GM21360 (cell line): ENCODE data around the gene RAPGEF2.
"Not testable (repeated sequence)": the region's sequence is repeated elsewhere in the genome, so short reads cannot be mapped to it uniquely, and the experiment has no call there.

Experiments
- ATAC-seq: cut with Tn5 transposase; IDR thresholded peaks from one replicate; pipeline ENCODE4 v1.9.1; 2021; ENCODE audit warnings: mild to moderate bottlenecking, moderate library complexity; ENCODE audit not compliant: unreplicated experiment

The RAPGEF2 gene

GRCh38 chr4:159159611-159160010, 56.7 kb downstream of the RAPGEF2 start:
- no peak for ATAC-seq

- ATAC-seq = no peak
Observed at GRCh38 chr4:159160242-159160641, 57.4 kb downstream of the RAPGEF2 start.

DNA sequence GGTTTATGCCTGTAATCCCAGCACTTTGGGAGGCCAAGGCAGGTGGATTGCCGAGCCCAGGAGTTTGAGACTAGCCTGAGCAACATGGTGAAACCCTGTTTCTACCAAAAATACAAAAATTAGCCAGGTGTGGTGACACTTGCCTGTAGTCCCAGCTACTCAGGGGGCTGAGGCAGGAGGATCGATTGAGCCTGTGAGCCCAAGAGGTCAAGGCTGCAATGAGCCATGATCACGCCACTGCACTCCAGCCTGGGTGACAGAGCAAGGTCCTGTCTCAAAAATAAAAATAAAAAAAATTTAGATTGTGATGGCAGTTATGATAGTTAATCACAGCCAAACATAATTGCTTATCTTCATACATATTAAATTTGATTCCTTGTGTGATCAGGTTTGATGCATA, 58.6 kb downstream of the RAPGEF2 start:
- ATAC-seq = not testable (repeated sequence)

GRCh38 chr4:159162576-159162975, 59.7 kb downstream of the RAPGEF2 start:
- no peak for ATAC-seq

DNA sequence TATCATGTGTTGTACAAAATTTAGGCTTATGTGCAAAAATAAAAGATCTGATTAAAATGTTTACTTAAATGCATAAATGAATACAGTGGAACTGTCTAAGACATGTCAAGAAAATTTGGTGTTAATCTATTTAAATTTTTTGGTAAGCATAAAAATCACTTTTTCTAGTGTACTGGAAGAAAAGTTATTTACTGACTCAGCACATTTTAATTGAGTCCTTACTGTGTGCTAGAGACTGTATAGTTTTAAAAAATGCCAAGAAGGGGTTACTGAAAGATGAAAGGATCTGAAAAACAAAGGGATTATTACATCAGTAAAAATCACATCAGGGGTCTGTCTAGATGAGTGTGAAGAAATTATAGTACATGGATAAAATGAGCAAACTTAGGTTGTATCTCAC, 60.6 kb downstream of the RAPGEF2 start:
- ATAC-seq = no peak

GRCh38 chr4:159169404-159170302, 66.8 kb downstream of the RAPGEF2 start:
- peak; percentile 62 for ATAC-seq

GRCh38 chr4:159171287-159171686, 68.4 kb downstream of the RAPGEF2 start:
- peak; percentile 27 for ATAC-seq

- no peak for ATAC-seq
Observed at GRCh38 chr4:159173886-159174285, 71.0 kb downstream of the RAPGEF2 start.

DNA sequence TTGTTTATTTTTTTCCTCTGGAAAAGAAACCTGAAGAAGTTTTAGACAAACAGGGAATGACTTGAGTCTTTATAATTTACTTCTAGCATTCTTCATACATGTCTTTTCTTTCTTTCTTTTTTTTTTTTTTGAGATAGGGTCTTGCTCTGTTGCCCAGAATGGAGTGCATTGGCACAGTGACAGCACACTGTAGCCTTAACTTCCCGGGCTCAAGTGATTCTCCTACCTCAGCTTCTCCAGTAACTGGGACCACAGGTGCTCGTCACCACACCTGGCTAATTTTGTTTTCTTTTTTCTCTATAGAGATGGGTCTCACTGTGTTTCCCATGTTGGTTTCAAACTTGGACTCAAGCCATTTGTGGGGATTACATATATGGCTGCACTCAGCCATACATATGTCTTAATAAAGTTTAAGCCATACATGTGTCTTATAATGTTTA, 71.8 kb downstream of the RAPGEF2 start:
- no peak for ATAC-seq

- ATAC-seq = peak; percentile 44
Observed at GRCh38 chr4:159175085-159175988, 72.5 kb downstream of the RAPGEF2 start.

- no peak for ATAC-seq
Observed at GRCh38 chr4:159175989-159176375, 73.1 kb downstream of the RAPGEF2 start.

DNA sequence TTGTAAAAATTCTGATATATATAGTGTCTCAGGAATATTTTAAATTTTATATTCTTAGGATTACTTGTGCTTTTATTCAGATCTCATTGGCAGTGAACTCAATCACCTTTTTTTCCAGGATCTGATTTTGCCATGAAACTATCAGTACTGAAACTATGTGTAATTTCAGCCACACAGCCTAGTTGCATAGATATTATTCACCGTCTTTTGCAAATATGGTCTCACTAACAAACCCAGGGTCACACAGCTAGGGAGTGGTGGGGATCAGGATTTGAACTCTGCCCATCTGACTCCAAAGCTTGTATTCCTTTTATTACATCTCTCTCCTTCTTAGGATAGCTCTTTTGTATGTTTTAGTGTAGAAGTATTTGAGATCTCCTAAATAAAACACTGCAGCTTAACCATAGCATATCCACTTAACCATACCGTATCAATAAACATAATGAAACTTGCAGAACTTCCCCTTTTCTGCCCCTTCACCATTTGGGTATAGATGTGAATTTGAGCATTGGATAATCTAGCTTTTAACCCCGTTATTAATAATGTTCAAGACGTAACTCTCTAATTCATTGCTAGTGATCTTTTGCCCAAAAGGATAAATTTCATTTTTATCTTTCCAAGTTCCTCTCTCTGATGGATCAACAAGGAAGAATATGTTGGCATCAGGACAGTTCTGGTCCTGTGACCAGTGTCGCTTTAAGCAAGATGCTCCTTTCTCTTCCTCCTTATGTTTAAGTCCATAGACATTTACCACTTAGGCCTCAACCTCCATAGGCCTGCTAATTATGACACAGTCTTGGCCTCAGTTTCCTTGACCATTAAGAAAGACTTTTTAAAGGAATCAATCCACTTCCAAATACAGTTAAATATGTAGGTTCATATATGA, 74.6 kb downstream of the RAPGEF2 start:
- peak; percentile 48 for ATAC-seq

DNA sequence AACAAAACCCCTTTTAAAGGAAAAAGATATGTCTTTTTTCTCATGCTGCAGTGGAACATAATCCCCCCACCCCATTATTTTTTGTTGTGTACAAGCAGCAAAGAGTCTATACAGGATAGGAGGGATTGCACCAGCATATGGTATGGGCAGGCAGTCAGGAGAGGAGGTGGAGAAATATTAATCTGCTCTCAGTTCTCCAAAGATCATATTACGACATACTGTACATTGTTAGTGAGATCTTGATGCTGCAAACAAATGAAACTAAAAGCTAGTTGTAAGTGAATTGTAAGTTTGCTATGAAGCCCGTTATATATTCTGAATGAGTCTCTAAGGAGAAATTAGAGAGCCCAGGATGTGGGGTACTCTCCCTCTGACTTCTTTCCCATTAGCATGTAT, 75.3 kb downstream of the RAPGEF2 start:
- no peak for ATAC-seq

- no peak for ATAC-seq
Observed at GRCh38 chr4:159178979-159179969, 76.4 kb downstream of the RAPGEF2 start.

DNA sequence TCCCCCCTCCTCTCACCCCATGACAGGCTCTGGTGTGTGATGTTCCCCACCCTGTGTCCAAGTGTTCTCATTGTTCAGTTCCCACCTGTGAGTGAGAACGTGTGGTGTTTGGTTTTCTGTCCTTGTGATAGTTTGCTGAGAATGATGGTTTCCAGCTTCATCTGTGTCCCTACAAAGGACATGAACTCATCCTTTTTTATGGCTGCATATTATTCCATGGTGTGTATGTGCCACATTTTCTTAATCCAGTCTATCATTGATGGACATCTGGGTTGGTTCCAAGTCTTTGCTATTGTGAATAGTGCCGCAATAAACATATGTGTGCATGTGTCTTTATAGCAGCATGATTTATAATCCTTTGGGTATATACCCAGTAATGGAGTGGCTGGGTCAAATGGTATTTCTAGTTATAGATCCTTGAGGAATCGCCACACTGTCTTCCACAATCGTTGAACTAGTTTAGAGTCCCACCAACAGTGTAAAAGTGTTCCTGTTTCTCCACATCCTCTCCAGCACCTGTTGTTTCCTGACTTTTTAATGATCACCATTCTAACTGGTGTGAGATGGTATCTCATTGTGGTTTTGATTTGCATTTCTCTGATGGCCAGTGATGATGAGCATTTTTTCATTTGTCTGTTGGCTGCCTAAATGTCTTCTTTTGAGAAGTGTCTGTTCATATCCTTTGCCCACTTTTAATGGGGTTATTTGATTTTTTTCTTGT, 81.2 kb downstream of the RAPGEF2 start:
- ATAC-seq = not testable (repeated sequence)

DNA sequence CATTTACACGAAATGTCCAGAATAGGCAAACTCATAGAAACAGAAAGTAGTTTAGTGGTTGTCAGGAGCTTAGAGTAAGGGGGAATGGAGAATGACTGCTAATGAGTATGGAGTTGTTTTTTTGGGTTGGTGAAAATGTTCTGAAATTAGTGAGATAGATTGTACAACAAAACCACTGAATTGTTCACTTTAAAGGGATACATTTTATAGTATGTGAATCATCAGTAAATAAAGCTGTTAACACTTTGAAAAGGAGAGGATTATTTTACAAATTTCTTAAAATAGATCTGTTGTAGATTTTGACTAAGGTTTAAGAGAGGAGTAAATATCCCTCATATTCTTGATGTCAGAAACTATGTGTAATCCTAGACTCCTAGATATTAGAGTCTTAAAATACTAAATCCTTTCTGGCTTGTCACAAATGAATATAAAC, 82.7 kb downstream of the RAPGEF2 start:
- ATAC-seq = peak; percentile 57

- ATAC-seq = no peak
Observed at GRCh38 chr4:159188646-159189045, 85.8 kb downstream of the RAPGEF2 start.

- no peak for ATAC-seq
Observed at GRCh38 chr4:159190651-159191050, 87.8 kb downstream of the RAPGEF2 start.

DNA sequence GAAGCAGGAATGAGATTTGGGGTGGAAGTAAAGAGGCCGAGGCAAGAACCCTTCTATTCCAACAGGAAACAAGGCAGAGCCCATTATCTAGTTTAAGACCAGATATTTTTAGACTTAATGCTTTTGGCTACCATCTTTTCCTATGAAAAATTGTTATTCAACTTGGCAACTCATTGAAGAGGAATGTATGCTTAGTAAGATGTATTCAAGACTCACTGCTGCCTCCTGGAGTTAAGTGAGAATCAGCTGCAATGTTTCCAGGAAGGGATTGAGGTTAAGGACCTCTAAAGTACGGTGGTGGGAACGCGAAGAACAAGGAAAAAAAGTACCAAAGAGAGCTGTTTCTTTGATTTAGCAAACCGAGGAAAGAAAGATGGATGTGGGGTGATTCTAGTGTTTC, 89.1 kb downstream of the RAPGEF2 start:
- no peak for ATAC-seq
